ENCODE results near the gene RRM1.
"Not testable (repeated sequence)": the region's sequence is repeated elsewhere in the genome, so short reads cannot be mapped to it uniquely, and the experiment has no call there.

DNA sequence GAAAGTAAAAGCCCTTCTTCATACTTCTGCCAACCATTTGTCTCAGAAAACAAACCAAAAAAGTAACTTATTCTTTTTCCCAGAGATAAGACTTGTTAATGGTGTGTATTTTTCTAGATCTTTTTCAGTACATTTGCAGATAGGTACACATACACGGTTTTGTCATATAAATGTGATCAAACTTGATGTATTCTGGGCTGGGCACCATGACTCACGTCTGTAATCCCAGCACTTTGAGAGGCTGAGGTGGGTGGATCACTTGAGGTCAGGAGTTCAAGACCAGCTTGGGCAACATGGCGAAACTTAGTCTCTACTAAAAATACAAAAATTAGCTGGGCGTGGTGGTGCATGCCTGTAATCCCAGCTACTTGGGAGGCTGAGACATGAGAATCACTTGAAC is 35.6 kb downstream of the RRM1 start:
- TF ChIP-seq, protein P1, sequence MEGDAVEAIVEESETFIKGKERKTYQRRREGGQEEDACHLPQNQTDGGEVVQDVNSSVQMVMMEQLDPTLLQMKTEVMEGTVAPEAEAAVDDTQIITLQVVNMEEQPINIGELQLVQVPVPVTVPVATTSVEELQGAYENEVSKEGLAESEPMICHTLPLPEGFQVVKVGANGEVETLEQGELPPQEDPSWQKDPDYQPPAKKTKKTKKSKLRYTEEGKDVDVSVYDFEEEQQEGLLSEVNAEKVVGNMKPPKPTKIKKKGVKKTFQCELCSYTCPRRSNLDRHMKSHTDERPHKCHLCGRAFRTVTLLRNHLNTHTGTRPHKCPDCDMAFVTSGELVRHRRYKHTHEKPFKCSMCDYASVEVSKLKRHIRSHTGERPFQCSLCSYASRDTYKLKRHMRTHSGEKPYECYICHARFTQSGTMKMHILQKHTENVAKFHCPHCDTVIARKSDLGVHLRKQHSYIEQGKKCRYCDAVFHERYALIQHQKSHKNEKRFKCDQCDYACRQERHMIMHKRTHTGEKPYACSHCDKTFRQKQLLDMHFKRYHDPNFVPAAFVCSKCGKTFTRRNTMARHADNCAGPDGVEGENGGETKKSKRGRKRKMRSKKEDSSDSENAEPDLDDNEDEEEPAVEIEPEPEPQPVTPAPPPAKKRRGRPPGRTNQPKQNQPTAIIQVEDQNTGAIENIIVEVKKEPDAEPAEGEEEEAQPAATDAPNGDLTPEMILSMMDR (conservative IDR thresholded peaks at IDR 0.05) = not testable (repeated sequence)
- not testable (repeated sequence) for TF ChIP-seq EZH2 (IDR thresholded peaks at IDR 0.05; ENCODE audit: low read depth)
